NCI-H524 treated with DMSO at 0.1 percent for 48 hours (cell line): ENCODE results near the gene NELL2.
A peak's percentile ranks its signal among the peaks of the same experiment; 100 is the strongest.
"Not testable (repeated sequence)": the region's sequence is repeated elsewhere in the genome, so short reads cannot be mapped to it uniquely, and the experiment has no call there.

Source experiments
- DNase-seq: peaks from one replicate; lab custom pipeline; 2025; lab: John Stamatoyannopoulos, UW

The NELL2 gene

DNA sequence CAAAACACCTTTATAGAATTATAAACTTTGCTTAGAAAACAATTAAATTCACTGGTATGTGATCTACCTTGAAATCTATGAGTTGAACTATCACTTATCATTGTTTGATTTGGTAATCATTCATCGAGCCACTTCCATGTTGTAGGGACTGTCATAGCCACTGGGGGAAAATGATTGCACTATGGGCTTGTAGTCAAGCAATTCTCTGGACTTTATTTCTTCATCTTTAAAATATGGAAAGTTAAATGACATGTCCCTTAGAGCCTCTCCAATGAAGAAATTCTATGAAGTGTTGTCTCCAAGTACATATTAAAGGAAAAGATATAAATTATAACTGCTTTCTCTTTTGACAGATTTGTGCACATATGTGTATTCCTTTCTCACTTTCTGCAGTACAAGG lies 97.3 kb downstream of the NELL2 start:
- no peak for DNase-seq

- no peak for DNase-seq
Observed at GRCh38 chr12:44777044-44777443, 99.1 kb downstream of the NELL2 start.

DNA sequence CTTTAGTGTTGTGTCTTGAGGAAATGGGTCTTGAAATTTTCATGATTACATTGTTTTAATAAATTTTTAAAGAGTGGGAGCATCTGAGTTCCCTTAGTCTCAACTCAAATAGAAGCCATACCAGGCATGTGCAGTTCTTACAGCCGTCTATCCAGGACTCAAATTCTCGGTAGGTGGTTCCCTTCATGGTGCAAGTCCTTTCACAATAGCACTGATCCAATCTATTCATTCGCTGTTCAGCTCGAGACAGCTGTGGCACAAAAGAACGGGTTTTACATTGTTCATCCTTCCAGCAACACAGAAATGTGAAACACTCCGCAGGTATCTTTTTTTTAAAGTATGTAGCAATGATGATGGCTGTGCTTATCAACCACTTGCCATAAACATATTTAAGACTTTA lies 100.2 kb downstream of the NELL2 start:
- DNase-seq: no peak

GRCh38 chr12:44774815-44775411 lies 101.2 kb downstream of the NELL2 start:
- DNase-seq: no peak

- no peak for DNase-seq
Observed at GRCh38 chr12:44771485-44772021, 104.6 kb downstream of the NELL2 start.

- DNase-seq: no peak
Observed at GRCh38 chr12:44765796-44766195, 110.3 kb downstream of the NELL2 start.

GRCh38 chr12:44763021-44763420 lies 113.1 kb downstream of the NELL2 start:
- DNase-seq: no peak

- DNase-seq: no peak
Observed at GRCh38 chr12:44759289-44759688, 116.8 kb downstream of the NELL2 start.

DNA sequence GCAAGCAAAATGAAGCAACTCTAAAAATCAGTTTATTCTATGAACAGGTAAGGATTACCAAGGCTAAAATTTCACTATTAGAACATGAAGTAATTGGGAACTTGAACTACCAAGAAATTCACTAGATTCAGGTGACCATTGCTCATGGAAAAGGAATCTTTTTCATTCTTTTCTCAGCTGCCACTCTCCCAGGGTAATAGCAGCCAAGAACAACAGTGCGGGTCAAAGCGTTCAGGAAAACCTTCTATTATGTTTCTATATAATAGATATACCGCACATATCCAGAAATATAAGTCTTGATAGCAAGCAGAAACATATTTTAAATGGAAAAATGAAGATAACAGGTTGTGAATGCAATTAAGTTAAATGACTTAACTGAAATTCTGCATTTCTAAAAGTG lies 125.6 kb downstream of the NELL2 start:
- no peak for DNase-seq

GRCh38 chr12:44749566-44749965 lies 126.5 kb downstream of the NELL2 start:
- DNase-seq: no peak

- no peak for DNase-seq
Observed at GRCh38 chr12:44748950-44749468, 127.1 kb downstream of the NELL2 start.

DNA sequence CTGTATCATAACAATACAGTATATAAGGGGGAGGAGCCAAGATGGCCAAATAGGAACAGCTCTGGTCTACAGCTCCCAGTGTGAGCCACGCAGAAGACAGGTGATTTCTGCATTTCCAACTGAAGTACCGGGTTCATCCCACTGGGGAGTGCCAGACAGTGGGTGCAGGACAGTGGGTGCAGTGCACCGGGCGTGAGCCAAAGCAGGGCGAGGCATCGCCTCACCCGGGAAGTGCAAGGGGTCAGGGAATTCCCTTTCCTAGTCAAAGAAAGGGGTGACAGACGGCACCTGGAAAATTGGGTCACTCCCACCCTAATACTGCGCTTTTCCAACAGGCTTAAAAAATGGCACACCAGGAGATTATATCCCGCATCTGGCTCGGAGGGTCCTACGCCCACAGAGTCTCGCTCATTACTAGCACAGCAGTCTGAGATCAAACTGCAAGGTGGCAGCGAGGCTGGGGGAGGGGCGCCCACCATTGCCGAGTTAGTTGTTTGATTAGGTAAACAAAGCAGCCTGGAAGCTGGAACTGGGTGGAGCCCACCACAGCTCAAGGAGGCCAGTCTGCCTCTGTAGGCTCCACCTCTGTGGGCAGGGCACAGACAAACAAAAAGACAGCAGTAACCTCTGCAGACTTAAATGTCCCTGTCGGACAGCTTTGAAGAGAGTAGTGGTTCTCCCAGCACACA lies 134.7 kb downstream of the NELL2 start:
- not testable (repeated sequence) for DNase-seq

DNA sequence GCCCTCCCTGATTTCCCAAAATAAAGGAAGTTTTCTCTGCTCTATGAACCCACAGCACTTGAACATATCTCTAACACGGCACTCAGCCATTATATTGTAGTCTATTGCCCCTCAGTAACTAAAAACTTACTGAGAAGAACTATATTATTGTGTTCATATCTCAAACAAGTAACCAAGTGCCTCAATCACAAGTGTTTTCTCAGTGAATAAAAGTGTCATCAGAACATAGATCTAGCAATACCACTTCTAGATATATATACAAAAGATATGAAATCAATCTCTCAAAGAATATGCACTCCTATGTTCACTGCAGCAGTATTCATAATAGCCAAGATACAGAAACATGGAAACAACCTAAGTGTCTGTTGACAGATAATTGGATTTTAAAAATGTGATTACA lies 138.1 kb downstream of the NELL2 start:
- no peak for DNase-seq

GRCh38 chr12:44728566-44728965 lies 147.5 kb downstream of the NELL2 start:
- no peak for DNase-seq

DNA sequence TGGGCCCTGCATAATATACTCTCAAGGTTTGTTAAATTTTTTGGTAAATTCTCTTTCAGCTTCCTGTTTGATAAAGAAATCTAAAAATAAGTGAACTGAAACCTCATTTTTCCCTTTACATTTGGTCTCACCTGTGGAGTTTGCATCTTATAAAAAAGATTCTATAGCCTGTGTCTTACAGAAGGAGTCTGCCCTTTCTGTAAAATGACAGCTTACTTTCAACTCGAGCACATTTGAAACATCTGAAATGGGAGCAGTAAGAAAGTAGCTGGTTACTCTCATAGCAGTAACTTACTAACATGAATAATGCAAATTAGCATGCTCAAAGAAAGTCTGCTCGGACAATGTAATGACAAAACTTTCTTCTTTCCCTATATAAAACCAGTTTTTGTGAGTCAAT lies 155.8 kb downstream of the NELL2 start:
- no peak for DNase-seq

GRCh38 chr12:44717612-44718011 lies 158.5 kb downstream of the NELL2 start:
- no peak for DNase-seq

DNA sequence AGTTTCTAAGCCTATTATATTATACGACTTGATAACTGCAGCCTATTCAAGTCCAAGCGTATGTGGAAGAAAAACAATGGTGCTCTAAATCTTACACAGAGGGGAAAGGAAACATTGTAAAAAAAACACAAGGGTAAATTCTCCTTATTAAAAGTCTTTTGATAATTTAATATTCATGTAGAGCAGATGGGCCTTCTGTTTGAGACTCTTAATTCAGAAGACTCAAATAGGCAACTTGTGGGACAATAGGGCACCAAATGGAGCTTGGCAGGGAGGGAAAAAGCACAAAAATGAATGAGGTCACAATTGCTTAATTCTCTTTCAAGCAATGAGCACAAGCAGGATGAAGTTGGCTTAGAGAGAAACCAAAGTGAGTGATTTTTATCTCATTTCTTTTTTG lies 159.4 kb downstream of the NELL2 start:
- no peak for DNase-seq

- DNase-seq: no peak
Observed at GRCh38 chr12:44711736-44712135, 164.4 kb downstream of the NELL2 start.

- DNase-seq: no peak
Observed at GRCh38 chr12:44709166-44709565, 166.9 kb downstream of the NELL2 start.

- no peak for DNase-seq
Observed at GRCh38 chr12:44708218-44708617, 167.9 kb downstream of the NELL2 start.

GRCh38 chr12:44703182-44703910 lies 172.8 kb downstream of the NELL2 start:
- peak; percentile 59 for DNase-seq

- no peak for DNase-seq
Observed at GRCh38 chr12:44697511-44697910, 178.6 kb downstream of the NELL2 start.

DNA sequence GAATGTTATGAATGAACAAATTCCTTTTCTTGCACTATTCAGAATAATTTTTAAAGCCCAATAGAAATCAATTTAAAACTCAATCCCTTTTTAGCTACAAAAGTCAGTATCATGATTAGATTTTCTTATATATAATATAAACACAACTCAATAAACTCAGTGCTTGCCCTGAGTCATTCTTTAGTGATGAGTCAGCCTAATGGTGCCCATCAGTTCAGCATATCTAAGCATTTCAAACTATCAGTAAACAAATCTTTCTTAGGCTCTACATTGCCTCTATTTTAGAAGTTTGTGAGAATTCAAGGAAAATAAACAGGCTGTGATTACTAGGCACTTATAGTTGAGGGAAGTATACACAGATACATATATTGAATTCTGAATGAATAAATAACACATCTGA lies 179.6 kb downstream of the NELL2 start:
- no peak for DNase-seq
